ENCODE measurements around the gene PIEZO2. TPM values are rescaled to one million over a fixed set of nuclear protein-coding genes. Genes with fewer than 3 reads are reported as not detected.

PIEZO2 gene
- polyA plus RNA-seq, 1 donor (not counting 4 experiments of a cell fraction or from before 2014, with no cell fraction given), result not detected

DNA sequence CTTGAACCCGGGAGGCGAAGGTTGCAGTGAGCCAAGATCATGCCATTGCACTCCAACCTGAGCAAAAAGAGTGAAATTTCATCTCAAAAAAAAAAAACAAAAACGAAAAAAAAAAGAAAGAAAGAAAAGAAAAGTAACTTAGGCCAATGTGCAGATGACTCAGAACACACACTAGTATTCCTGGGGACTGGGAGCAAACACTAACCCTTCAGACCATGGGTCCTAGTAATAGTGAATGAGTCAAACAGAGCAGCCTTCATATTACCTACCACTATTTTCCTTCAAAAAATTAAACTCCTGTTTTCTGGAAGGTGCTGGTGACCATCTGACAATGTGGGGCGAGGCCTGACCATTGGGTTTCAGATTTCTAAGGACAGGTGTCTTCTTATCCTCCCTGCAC is 253.4 kb downstream of the PIEZO2 start:
- no peaks in the 10 kb centered on the region for H4K20me1 ChIP-seq (ENCODE audit: control insufficient read depth, extremely low read depth, insufficient read depth, low read length)
- no peaks in the 10 kb centered on the region for H3K36me3 ChIP-seq (ENCODE audit: control insufficient read depth in 2 of 2, extremely low read depth in 1 of 2, insufficient read depth in 2 of 2, low read length in 2 of 2)
- no peaks in the 10 kb centered on the region for H3K79me2 ChIP-seq (ENCODE audit: control insufficient read depth, insufficient read depth, low read length)
- H3K27ac ChIP-seq (ENCODE audit: control insufficient read depth, insufficient read depth, low read length), result no peak overlapping the region
- no peaks in the 10 kb centered on the region for H3K9me1 ChIP-seq (ENCODE audit: control insufficient read depth, extremely low read depth, insufficient read depth, low read length)
- TF ChIP-seq, protein P1, sequence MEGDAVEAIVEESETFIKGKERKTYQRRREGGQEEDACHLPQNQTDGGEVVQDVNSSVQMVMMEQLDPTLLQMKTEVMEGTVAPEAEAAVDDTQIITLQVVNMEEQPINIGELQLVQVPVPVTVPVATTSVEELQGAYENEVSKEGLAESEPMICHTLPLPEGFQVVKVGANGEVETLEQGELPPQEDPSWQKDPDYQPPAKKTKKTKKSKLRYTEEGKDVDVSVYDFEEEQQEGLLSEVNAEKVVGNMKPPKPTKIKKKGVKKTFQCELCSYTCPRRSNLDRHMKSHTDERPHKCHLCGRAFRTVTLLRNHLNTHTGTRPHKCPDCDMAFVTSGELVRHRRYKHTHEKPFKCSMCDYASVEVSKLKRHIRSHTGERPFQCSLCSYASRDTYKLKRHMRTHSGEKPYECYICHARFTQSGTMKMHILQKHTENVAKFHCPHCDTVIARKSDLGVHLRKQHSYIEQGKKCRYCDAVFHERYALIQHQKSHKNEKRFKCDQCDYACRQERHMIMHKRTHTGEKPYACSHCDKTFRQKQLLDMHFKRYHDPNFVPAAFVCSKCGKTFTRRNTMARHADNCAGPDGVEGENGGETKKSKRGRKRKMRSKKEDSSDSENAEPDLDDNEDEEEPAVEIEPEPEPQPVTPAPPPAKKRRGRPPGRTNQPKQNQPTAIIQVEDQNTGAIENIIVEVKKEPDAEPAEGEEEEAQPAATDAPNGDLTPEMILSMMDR (optimal IDR thresholded peaks at IDR 0.05 in 1 of 3, IDR thresholded peaks at IDR 0.05 in 1 of 3, conservative IDR thresholded peaks at IDR 0.05 in 1 of 3; ENCODE audit: extremely low read depth in 1 of 3, insufficient read depth in 2 of 3, low read length in 3 of 3), result no peak
- TF ChIP-seq EZH2 (IDR thresholded peaks at IDR 0.05; ENCODE audit: low read length), result no peak
- no peak overlapping the region for H3K4me2 ChIP-seq (ENCODE audit: control insufficient read depth, extremely low read depth, insufficient read depth, low read depth, low read length)
- H2AFZ ChIP-seq (ENCODE audit: control insufficient read depth, low read length), result no peak overlapping the region
- no peaks in the 10 kb centered on the region for H3K27me3 ChIP-seq (ENCODE audit: control insufficient read depth, extremely low read depth, insufficient read depth, low read length)
- no peak overlapping the region for H3K4me3 ChIP-seq (ENCODE audit: control insufficient read depth in 2 of 3, extremely low read depth in 1 of 3, insufficient read depth in 2 of 3, low read depth in 1 of 3, low read length in 3 of 3)
- FAIRE-seq, result no peak
- no peaks in the 10 kb centered on the region for H3K9me3 ChIP-seq (ENCODE audit: control insufficient read depth, low read depth, low read length)
- dilution Hi-C loops (cut with MboI; ENCODE audit: extremely low pct_ligation_motif_present, low sequenced_read_pairs), result no loop called here
- no peak overlapping the region for H3K9ac ChIP-seq (ENCODE audit: control insufficient read depth, extremely low read depth, insufficient read depth, low read length)
- no peaks in the 10 kb centered on the region for H3K4me1 ChIP-seq (ENCODE audit: control insufficient read depth, extremely low read depth, insufficient read depth, low read length)
- DNase-seq (ENCODE audit: low read depth, low spot score), result no peak

DNA sequence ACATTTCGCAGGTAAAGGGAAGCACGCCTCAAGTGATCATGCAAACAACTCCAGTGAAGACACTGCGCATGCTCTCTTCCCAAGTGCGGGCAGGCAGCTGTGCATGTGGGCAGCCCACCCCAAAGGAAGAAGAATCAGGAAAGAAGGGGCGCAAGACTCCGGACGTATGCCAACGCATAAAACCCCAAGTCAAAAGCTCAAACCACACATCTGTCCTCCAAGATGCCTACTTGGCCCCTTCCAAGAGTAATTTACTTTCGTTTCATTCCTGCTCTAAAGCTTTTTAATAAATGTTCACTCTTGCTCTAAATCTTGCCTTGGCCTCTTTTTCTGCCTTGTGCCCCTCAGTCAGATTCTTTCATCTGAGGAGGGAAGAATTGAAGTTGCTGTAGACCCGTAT is 254.9 kb downstream of the PIEZO2 start:
- Histone ChIP-seq H3K9me1 (ENCODE audit: control insufficient read depth, extremely low read depth, insufficient read depth, low read length) (no peaks in the 10 kb centered on the region), H3K4me2 (ENCODE audit: control insufficient read depth, extremely low read depth, insufficient read depth, low read depth, low read length) (no peak overlapping the region), H3K27me3 (ENCODE audit: control insufficient read depth, extremely low read depth, insufficient read depth, low read length) (no peaks in the 10 kb centered on the region), H3K4me3 (ENCODE audit: control insufficient read depth in 2 of 3, extremely low read depth in 1 of 3, insufficient read depth in 2 of 3, low read depth in 1 of 3, low read length in 3 of 3) (no peak overlapping the region), H3K4me1 (ENCODE audit: control insufficient read depth, extremely low read depth, insufficient read depth, low read length) (no peaks in the 10 kb centered on the region), H3K27ac (ENCODE audit: control insufficient read depth, insufficient read depth, low read length) (no peak overlapping the region), H2AFZ (ENCODE audit: control insufficient read depth, low read length) (no peak overlapping the region), H3K79me2 (ENCODE audit: control insufficient read depth, insufficient read depth, low read length) (no peaks in the 10 kb centered on the region), H3K36me3 (ENCODE audit: control insufficient read depth in 2 of 2, extremely low read depth in 1 of 2, insufficient read depth in 2 of 2, low read length in 2 of 2) (no peaks in the 10 kb centered on the region), H3K9ac (ENCODE audit: control insufficient read depth, extremely low read depth, insufficient read depth, low read length) (no peak overlapping the region), H4K20me1 (ENCODE audit: control insufficient read depth, extremely low read depth, insufficient read depth, low read length) (no peaks in the 10 kb centered on the region), H3K9me3 (ENCODE audit: control insufficient read depth, low read depth, low read length) (no peaks in the 10 kb centered on the region)
- DNase-seq (ENCODE audit: low read depth, low spot score) (no peak), FAIRE-seq (no peak)
- dilution Hi-C loops (cut with MboI; ENCODE audit: extremely low pct_ligation_motif_present, low sequenced_read_pairs), result no loop called here
- TF ChIP-seq EZH2 (IDR thresholded peaks at IDR 0.05; ENCODE audit: low read length), result no peak
- TF ChIP-seq, protein P1 (optimal IDR thresholded peaks at IDR 0.05 in 1 of 3, IDR thresholded peaks at IDR 0.05 in 1 of 3, conservative IDR thresholded peaks at IDR 0.05 in 1 of 3; ENCODE audit: extremely low read depth in 1 of 3, insufficient read depth in 2 of 3, low read length in 3 of 3), result no peak

All from keratinocyte (primary cell).